ENCODE measurements around the gene CDK1.

Gene CDK1

GRCh38 chr10:60795465-60796202 is 17.4 kb downstream of the CDK1 start:
- Mint-ChIP-seq H3K9me3 (no peaks in the 10 kb centered on the region), H3K27me3 (ENCODE audit: low read depth) (no peaks in the 10 kb centered on the region), H3K27ac (no peak overlapping the region), H3K4me1 (peaks cover 13% of the 10 kb centered on the region), H3K36me3 (ENCODE audit: low read depth) (peaks cover 35% of the 10 kb centered on the region), H3K4me3 (no peak overlapping the region)
- no peak for TF ChIP-seq CTCF (IDR thresholded peaks at IDR 0.05; ENCODE audit: unreplicated experiment in 3 of 3)

GRCh38 chr10:60796481-60796880 is 18.2 kb downstream of the CDK1 start:
- H3K9me3 Mint-ChIP-seq, result no peaks in the 10 kb centered on the region
- H3K27me3 Mint-ChIP-seq (ENCODE audit: low read depth), result no peaks in the 10 kb centered on the region
- H3K4me1 Mint-ChIP-seq, result peaks cover 20% of the 10 kb centered on the region
- peak overlapping the region in 1 of 3 experiments; percentile 8 for H3K27ac Mint-ChIP-seq
- no peak for TF ChIP-seq CTCF (IDR thresholded peaks at IDR 0.05; ENCODE audit: unreplicated experiment in 3 of 3)
- no peak overlapping the region for H3K4me3 Mint-ChIP-seq
- H3K36me3 Mint-ChIP-seq (ENCODE audit: low read depth), result peaks cover 28% of the 10 kb centered on the region

GRCh38 chr10:60797200-60797599 is 18.9 kb downstream of the CDK1 start:
- Mint-ChIP-seq H3K9me3 (no peaks in the 10 kb centered on the region), H3K36me3 (ENCODE audit: low read depth) (peaks cover 26% of the 10 kb centered on the region), H3K4me3 (no peak overlapping the region), H3K27ac (no peak overlapping the region), H3K4me1 (peaks cover 26% of the 10 kb centered on the region), H3K27me3 (ENCODE audit: low read depth) (no peaks in the 10 kb centered on the region)
- TF ChIP-seq CTCF (IDR thresholded peaks at IDR 0.05; ENCODE audit: unreplicated experiment in 3 of 3), result no peak

- Mint-ChIP-seq H3K27ac (no peak overlapping the region), H3K36me3 (ENCODE audit: low read depth) (peaks cover 18% of the 10 kb centered on the region), H3K9me3 (no peaks in the 10 kb centered on the region), H3K4me3 (no peak overlapping the region), H3K4me1 (peaks cover 28% of the 10 kb centered on the region), H3K27me3 (ENCODE audit: low read depth) (no peaks in the 10 kb centered on the region)
- no peak for TF ChIP-seq CTCF (IDR thresholded peaks at IDR 0.05; ENCODE audit: unreplicated experiment in 3 of 3)
Observed at GRCh38 chr10:60798031-60798430, 19.8 kb downstream of the CDK1 start.

- TF ChIP-seq CTCF (IDR thresholded peaks at IDR 0.05; ENCODE audit: unreplicated experiment in 3 of 3), result no peak
- Mint-ChIP-seq H3K27me3 (ENCODE audit: low read depth) (no peaks in the 10 kb centered on the region), H3K36me3 (ENCODE audit: low read depth) (peaks cover 13% of the 10 kb centered on the region), H3K9me3 (no peaks in the 10 kb centered on the region), H3K4me3 (no peak overlapping the region), H3K4me1 (peaks cover 29% of the 10 kb centered on the region), H3K27ac (no peak overlapping the region)
Observed at GRCh38 chr10:60798870-60799269, 20.6 kb downstream of the CDK1 start.

Measured in nephron (organoid).